ENCODE results near the gene PGD.

DNA sequence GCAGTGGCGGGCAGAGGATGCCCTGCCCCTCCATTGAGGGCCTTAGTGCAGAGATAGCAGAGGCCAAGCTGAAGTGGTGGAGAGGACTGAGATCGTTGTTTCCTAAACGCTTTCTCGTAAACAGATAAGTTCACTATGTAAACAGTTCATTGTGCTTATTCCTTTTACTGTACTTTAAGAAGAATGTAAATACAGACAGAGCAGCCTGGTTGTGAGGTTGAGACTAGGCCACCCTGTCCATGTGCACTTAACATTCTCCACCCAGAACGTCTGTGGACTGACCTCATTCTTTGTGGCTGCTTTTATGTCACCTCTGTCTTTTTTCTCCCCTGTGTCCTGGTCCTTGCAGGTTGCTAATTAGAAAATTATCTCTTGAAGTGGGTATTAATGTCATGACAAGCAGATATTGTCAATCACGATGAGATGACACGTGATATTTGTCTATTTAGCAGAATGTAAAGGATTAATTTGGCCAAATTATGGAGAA, 39.9 kb downstream of the PGD start:
- TF ChIP-seq, protein P1, sequence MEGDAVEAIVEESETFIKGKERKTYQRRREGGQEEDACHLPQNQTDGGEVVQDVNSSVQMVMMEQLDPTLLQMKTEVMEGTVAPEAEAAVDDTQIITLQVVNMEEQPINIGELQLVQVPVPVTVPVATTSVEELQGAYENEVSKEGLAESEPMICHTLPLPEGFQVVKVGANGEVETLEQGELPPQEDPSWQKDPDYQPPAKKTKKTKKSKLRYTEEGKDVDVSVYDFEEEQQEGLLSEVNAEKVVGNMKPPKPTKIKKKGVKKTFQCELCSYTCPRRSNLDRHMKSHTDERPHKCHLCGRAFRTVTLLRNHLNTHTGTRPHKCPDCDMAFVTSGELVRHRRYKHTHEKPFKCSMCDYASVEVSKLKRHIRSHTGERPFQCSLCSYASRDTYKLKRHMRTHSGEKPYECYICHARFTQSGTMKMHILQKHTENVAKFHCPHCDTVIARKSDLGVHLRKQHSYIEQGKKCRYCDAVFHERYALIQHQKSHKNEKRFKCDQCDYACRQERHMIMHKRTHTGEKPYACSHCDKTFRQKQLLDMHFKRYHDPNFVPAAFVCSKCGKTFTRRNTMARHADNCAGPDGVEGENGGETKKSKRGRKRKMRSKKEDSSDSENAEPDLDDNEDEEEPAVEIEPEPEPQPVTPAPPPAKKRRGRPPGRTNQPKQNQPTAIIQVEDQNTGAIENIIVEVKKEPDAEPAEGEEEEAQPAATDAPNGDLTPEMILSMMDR (IDR thresholded peaks at IDR 0.05): no peak
- TF ChIP-seq POLR2A (IDR thresholded peaks at IDR 0.05): no peak

All from uterus (tissue), 2 donors.